ENCODE measurements around the gene ITFG1.

Gene ITFG1

GRCh38 chr16:47382362-47382761 is 78.5 kb downstream of the ITFG1 start:
- no peak for TF ChIP-seq CTCF (IDR thresholded peaks at IDR 0.05; ENCODE audit: low read depth, low read length)
- H3K4me3 ChIP-seq (ENCODE audit: low read depth, low read length): no peak overlapping the region

- H3K4me3 ChIP-seq (ENCODE audit: low read depth, low read length): no peak overlapping the region
- TF ChIP-seq CTCF (IDR thresholded peaks at IDR 0.05; ENCODE audit: low read depth, low read length): no peak
Observed at GRCh38 chr16:47377154-47377553, 83.7 kb downstream of the ITFG1 start.

GRCh38 chr16:47375423-47375822 is 85.4 kb downstream of the ITFG1 start:
- no peak overlapping the region for H3K4me3 ChIP-seq (ENCODE audit: low read depth, low read length)
- no peak for TF ChIP-seq CTCF (IDR thresholded peaks at IDR 0.05; ENCODE audit: low read depth, low read length)

GRCh38 chr16:47374629-47375028 is 86.2 kb downstream of the ITFG1 start:
- no peak for TF ChIP-seq CTCF (IDR thresholded peaks at IDR 0.05; ENCODE audit: low read depth, low read length)
- H3K4me3 ChIP-seq (ENCODE audit: low read depth, low read length): no peak overlapping the region

- no peak for TF ChIP-seq CTCF (IDR thresholded peaks at IDR 0.05; ENCODE audit: low read depth, low read length)
- H3K4me3 ChIP-seq (ENCODE audit: low read depth, low read length): no peak overlapping the region
Observed at GRCh38 chr16:47371271-47372014, 89.4 kb downstream of the ITFG1 start.

- H3K4me3 ChIP-seq (ENCODE audit: low read depth, low read length): no peak overlapping the region
- TF ChIP-seq CTCF (IDR thresholded peaks at IDR 0.05; ENCODE audit: low read depth, low read length): no peak
Observed at GRCh38 chr16:47370536-47370935, 90.3 kb downstream of the ITFG1 start.

- TF ChIP-seq CTCF (IDR thresholded peaks at IDR 0.05; ENCODE audit: low read depth, low read length): no peak
- no peak overlapping the region for H3K4me3 ChIP-seq (ENCODE audit: low read depth, low read length)
Observed at GRCh38 chr16:47366228-47366627, 94.6 kb downstream of the ITFG1 start.

Measured in WI38 (cell line).